ENCODE data around the gene PRCP. TPM values are rescaled to one million over a fixed set of nuclear protein-coding genes. Genes with fewer than 3 reads are reported as not detected.

Gene PRCP
- total RNA-seq, 1 experiment from 2014 or later = 67.9 TPM

- DNase-seq (ENCODE audit: extremely low read depth, low read depth) = no peak
Measured at GRCh38 chr11:82791779-82792178, 108.5 kb downstream of the PRCP start.

GRCh38 chr11:82790723-82791484, 109.3 kb downstream of the PRCP start:
- no peak for DNase-seq (ENCODE audit: extremely low read depth, low read depth)

GRCh38 chr11:82787981-82788380, 112.2 kb downstream of the PRCP start:
- DNase-seq (ENCODE audit: extremely low read depth, low read depth) = no peak

- DNase-seq (ENCODE audit: extremely low read depth, low read depth) = no peak
Measured at GRCh38 chr11:82786836-82787235, 113.4 kb downstream of the PRCP start.

GRCh38 chr11:82786001-82786400, 114.2 kb downstream of the PRCP start:
- no peak for DNase-seq (ENCODE audit: extremely low read depth, low read depth)

GRCh38 chr11:82782825-82783374, 117.3 kb downstream of the PRCP start:
- DNase-seq (ENCODE audit: extremely low read depth, low read depth) = no peak

- DNase-seq (ENCODE audit: extremely low read depth, low read depth) = no peak
Measured at GRCh38 chr11:82778776-82779175, 121.5 kb downstream of the PRCP start.

GRCh38 chr11:82776377-82776776, 123.9 kb downstream of the PRCP start:
- no peak for DNase-seq (ENCODE audit: extremely low read depth, low read depth)

GRCh38 chr11:82775736-82776346, 124.4 kb downstream of the PRCP start:
- peak; percentile 21 for DNase-seq (ENCODE audit: extremely low read depth, low read depth)

- no peak for DNase-seq (ENCODE audit: extremely low read depth, low read depth)
Measured at GRCh38 chr11:82775218-82775617, 125.0 kb downstream of the PRCP start.

Other genes with a start within 250 kb of the PRCP start
- gene FAM181B, start 166.6 kb downstream of the PRCP start, total RNA-seq (2014; rRNA removed; shearing (Covaris generic)) = not detected in 2 replicates
- 10.9 and 12.8 TPM in 2 replicates for gene DDIAS, start 1.3 kb upstream of the PRCP start, total RNA-seq (2014; rRNA removed; shearing (Covaris generic))
- gene RAB30, start 171.5 kb upstream of the PRCP start, total RNA-seq (2014; rRNA removed; shearing (Covaris generic)) = 2.6 and 3.7 TPM in 2 replicates

Measured in NCI-H460 (cell line).